Measurements from ENCODE around the gene TCERG1L. TPM values are rescaled to one million over a fixed set of nuclear protein-coding genes. Genes with fewer than 3 reads are reported as not detected.

The TCERG1L gene
- total RNA-seq, 1 donor from 2014 or later, result not detected

- Histone ChIP-seq H3K9me3 (no peaks in the 10 kb centered on the region), H3K4me3 (no peak overlapping the region), H3K27me3 (ENCODE audit: low read depth) (no peaks in the 10 kb centered on the region), H3K4me1 (no peaks in the 10 kb centered on the region), H3K36me3 (no peaks in the 10 kb centered on the region), H3K27ac (no peak overlapping the region)
- no peak for TF ChIP-seq CTCF (IDR thresholded peaks at IDR 0.05)
- ATAC-seq (no peak), DNase-seq (no peak)
- intact Hi-C loops (cut with DNase I), result no loop called here
Measured at GRCh38 chr10:131043039-131043691, 268.4 kb downstream of the TCERG1L start.
